Measurements from ENCODE around the gene KCNK3. TPM values are rescaled to one million over a fixed set of nuclear protein-coding genes. Genes with fewer than 3 reads are reported as not detected.

KCNK3 gene
- total RNA-seq, 1 donor from 2014 or later = not detected

DNA sequence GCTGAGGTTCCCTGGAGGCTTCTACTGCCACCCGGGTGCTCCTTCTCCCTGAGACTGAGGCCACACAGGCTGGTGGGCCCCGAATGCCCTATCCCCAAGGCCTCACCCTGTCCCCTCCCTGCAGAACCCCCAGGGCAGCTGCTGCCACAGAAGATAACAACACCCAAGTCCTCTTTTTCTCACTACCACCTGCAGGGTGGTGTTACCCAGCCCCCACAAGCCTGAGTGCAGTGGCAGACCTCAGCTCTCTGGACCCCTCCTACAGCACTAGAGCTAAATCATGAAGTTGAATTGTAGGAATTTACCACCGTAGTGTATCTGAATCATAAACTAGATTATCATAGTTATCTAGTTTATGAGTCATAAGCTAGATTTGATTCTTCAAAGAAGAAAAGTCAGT, 86.0 kb downstream of the KCNK3 start:
- Mint-ChIP-seq H3K27me3 (no peaks in the 10 kb centered on the region), H3K36me3 (ENCODE audit: low read depth) (peaks cover 39% of the 10 kb centered on the region), H3K9me3 (no peaks in the 10 kb centered on the region), H3K27ac (no peak overlapping the region), H3K4me1 (peaks cover 6% of the 10 kb centered on the region), H3K4me3 (no peak overlapping the region)
- intact Hi-C loops (cut with micrococcal nuclease) = no loop called here
- no peak for DNase-seq

- no peak overlapping the region for H3K4me3 Mint-ChIP-seq
- intact Hi-C loops (cut with micrococcal nuclease) = no loop called here
- H3K27me3 Mint-ChIP-seq = no peaks in the 10 kb centered on the region
- no peak for DNase-seq
- peaks cover 33% of the 10 kb centered on the region for H3K36me3 Mint-ChIP-seq (ENCODE audit: low read depth)
- peaks cover 6% of the 10 kb centered on the region for H3K4me1 Mint-ChIP-seq
- H3K27ac Mint-ChIP-seq = no peak overlapping the region
- no peaks in the 10 kb centered on the region for H3K9me3 Mint-ChIP-seq
Observed at GRCh38 chr2:26780203-26780760, 87.8 kb downstream of the KCNK3 start.

Other genes starting within 250 kb of the KCNK3 start
- gene OTOF, start 214.6 kb upstream of the KCNK3 start, total RNA-seq = 6.8 and 7.2 TPM in 2 replicates
- not detected in 2 replicates for gene CIB4, start 51.4 kb upstream of the KCNK3 start, total RNA-seq
- gene SLC35F6, start 71.6 kb downstream of the KCNK3 start, total RNA-seq = 10.5 and 11.5 TPM in 2 replicates
- gene CENPA, start 93.3 kb downstream of the KCNK3 start, total RNA-seq = 21.8 and 23.6 TPM in 2 replicates
- gene DPYSL5, start 155.4 kb downstream of the KCNK3 start, total RNA-seq = not detected in 2 replicates

Data from activated CD4-positive, alpha-beta T cell treated with anti-CD3 and anti-CD28 coated beads, Interleukin-2, amount 10 ng/mL, durations not matched to agents 24 days and 14 days (primary cell).